ENCODE measurements around the gene RPS15.

- TF ChIP-seq CTCF (conservative IDR thresholded peaks at IDR 0.05 in 1 of 2, IDR thresholded peaks at IDR 0.05 in 1 of 2; ENCODE audit: extremely low read depth in 1 of 2, insufficient read depth in 1 of 2, low read depth in 1 of 2, low read length in 2 of 2) (no peak), EZH2 (IDR thresholded peaks at IDR 0.05; ENCODE audit: borderline replicate concordance, low read length) (no peak)
Observed at GRCh38 chr19:1435378-1435989, 2.7 kb upstream of the RPS15 start.
